HG02840 (cell line): ENCODE measurements around the gene BACH2.

Experiments used
- ATAC-seq: cut with Tn5 transposase; IDR thresholded peaks from one replicate; pipeline ENCODE4 v1.9.1; 2021; ENCODE audit warnings: mild to moderate bottlenecking, moderate library complexity, moderate number of reproducible peaks; ENCODE audit not compliant: unreplicated experiment, low FRiP score

Gene BACH2

DNA sequence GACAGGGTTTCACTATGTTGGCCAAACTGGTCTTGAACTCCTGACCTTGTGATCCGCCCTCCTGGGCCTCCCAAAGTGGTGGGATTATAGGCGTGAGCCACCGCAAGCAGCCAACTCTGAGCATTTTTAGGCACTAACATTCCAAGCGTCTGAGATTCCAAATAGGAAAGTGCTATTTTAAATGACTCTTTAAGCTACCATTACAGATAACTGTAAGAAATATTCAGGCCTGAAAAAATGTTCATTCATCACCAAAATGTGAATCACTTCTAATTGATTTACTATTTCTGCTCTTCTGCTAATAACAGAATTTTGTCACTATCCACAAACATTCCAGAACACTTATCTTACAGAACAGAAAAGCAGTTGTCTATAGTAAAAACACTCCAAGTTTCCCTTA is 106.5 kb downstream of the BACH2 start:
- no peak for ATAC-seq

- no peak for ATAC-seq
These were observed 109.1 kb downstream of the BACH2 start for GRCh38 chr6:90187437-90188121.

DNA sequence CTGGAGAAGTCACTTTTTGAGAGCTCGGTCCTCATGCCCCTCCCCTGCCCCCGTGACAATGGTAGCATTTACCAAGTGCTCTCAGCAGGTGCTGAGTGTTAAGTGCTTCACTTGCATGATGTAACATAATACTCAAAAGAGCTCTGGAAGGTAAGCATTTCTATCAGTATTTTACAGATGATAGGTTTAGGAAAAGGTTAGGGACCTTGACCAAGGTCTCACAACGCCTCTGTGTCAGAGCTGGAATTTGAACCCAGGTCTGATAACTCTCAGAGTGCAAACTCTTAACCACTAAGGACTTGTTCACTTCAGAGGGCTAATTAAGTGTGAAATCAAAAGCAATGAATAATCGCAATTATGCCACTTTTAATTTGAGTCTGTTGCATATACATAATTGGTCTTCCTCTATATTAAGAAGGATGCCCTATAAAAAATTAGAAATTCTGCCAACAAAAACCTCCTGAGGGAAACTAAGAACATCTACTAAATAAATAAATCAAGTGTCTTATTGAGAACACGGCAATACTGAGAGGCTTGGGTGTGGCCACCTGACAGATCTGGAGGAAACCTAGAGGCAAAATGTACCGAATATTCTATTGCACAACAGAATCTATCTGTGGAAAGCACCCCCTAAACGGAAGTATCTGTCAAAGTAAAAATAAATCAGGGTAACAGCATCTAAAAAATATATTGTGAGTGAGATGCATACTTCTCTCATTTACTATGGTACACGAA is 109.8 kb downstream of the BACH2 start:
- ATAC-seq, result no peak

- ATAC-seq, result no peak
These were observed 110.6 kb downstream of the BACH2 start for GRCh38 chr6:90186026-90186425.

- ATAC-seq, result no peak
These were observed 112.0 kb downstream of the BACH2 start for GRCh38 chr6:90184334-90185298.

DNA sequence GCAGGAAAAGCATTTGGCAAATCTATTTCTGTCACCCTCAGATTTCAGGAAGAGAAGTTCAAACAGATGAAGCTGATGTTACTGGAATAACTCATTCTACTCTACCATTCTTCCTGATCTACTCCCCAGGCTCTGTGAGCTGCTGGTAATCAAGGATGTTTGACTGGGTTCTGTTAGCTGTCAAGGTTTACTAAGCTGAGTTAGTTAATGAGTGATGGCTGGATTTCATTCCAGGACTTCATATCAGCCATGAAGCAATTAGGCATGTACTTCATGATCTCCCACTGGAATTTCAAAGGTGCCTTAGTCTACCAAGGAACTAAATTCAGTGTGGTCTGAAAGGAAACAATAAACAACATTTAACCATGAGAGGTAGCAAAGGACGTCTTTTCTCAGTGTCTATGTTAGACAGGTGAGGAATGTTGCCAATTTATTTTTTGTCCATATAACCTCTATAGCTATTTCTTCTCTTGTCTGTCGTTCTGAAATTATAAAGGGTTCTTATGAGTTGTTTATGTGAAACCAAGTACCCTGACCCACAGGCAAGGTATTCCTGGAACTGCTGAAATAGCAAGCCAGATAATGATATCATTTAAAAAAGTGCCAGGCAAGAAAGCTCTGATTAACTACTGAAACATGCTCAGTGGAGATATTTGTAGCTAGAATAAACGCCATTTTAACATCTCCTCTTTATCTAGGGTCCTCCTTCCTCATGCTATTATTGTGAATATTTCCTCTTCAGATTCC is 112.9 kb downstream of the BACH2 start:
- no peak for ATAC-seq

DNA sequence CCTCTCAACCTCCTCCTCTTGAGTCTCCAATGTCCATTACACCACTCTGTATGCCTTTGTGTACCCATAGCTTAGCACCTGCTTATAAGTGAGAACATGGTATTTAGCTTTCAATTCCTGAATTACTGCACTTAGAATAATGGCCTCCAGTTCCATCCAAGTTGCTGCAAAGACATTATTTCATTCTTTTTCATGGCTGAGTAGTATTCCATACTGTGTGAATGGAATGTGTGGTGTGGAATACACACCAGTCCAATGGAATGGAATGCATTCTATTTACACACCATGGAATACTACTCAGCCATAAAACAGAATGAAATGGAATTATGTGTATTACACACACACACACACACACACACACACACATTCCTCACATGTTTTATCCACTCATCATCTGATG is 116.1 kb downstream of the BACH2 start:
- ATAC-seq, result no peak

DNA sequence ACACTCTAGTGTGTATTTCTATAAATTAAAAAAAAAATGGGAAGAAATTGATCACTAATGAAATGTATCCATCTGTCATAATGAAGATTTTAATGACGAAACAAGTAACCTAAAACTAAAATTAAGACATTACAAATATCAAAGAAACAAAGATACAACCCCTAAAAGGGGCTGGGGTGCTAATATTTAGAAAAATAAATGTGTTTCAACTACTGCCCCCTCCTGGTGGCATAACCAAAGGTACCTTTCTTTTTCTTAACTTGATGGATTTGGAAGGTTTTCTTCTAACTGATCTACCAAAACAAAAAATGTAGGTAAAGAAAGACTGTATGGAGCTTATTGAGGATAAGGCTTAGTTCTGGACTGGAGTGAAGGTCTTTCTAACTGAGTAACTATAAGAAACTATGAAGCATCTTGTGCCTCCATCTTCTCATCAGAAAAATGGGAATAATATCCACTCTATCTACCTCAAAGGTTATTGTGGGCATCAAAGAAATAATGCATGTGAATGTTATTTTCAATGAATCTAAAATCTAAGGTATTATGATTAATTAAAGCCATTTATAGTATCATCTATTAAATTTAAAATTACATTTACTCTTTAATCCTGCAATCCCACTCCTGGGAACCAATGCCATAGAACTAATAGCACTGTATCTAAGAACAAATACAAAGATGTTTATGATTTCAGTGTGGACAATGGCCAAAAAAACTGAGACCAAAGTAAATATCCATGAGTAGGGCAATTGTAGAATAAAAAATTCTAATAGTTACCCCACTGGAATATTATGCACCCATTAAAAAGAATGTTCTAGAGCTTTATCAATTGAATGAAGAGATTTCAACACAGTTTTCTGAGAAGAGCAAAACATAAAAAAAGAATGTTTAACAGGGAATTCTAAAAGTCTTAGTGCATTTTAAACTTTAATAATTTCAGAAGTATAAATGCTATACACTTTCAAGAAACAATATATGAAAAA is 117.2 kb downstream of the BACH2 start:
- ATAC-seq, result no peak

DNA sequence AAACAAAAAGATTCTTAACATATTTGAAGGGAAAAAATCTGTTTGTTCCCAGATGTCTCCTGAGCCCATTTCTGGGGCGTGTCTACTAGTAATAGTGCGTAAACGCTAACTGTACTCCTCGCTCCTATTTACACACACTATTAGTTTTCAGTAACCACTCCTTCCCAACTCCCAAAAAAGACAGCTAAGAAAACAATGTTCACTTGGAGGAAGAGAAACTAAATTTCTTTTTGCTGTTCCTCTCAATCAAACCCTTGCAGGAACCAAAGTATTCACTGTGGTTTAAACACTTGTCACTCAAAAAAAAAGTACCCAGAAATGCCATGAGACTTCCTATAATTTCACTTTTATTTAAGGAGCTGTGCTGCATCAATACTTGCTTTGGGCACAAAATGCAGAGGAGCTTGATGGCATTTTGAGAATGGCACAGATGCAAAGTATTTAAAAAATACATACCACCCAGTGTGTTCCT is 118.2 kb downstream of the BACH2 start:
- ATAC-seq, result no peak

DNA sequence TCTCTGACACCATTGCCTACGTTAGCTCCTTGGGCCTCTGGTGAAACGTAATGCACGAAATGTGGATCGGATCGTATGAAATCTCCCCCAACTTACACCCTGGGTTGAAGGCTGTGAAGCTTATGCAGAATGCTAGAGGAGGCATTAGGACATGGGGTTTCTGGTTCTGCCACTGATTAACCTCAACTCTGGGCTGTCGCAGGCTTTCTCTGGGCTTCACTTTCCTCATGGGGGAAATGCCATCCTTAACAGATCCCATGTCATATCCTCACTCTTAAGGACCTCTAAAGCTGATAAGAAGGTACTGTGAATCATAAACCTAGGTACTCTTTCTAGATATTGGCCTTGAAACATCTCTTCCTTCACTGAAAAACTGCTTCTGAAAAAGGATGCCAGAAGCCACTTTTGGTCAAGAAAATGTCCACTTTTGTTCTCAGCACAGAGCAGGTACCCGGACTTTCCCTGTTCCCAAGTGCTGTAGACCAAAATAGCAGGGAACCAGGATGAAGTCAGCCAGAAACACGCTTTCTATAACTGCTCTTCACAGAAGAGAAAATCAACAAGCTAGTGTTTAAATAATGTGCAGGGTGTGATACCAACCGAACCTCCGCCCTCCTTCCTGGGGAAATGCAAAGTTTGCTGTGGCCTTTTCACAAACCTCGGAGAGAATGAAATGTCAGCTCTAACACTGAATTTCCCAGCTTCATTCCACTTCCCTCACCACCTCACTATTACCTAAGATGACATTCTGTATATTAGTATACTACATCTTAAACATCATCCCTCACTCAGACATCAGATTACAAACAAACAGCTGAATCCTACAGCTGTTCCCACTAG is 118.9 kb downstream of the BACH2 start:
- no peak for ATAC-seq

DNA sequence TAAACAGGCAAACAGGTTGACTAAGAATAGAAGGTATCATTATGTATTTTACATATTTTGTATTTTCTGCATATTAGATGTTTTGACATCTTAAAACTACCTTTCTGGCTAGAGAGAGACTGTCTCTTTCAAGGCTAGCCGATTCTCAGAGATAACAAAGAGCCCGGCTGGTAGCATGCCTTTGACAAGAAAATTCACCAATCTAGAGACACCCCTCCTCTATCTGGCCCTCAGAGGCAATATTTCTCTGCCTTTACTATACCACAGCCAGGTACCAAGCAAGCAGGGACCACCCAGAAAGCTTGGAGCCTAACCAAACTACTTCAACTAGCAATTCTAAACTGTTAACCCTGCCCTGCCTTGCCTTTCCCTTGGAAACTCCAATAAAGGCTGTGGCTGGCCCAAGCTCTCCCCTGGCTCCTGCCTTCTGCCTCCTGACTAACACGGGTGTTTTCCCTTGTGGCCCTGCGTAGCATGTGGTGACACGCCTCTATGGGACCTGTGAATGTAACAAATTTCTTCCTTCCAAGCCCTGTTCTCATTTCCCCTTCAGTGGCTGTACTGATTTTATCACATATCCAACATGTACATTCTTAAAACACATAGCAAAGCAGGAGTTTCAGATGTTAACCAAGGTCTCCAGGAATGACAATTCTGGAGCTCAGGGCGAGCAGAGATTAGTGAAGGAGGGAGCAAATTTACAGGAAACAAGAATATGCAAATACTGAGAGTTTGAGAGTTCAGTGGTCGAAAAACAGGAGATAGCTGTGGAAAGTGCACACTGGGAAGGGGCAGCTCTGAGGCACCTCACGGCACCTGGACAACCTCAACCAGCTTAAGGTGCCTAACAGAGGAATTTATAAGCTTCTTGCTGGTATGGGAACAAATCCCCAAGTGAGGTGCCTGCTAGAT is 120.8 kb downstream of the BACH2 start:
- peak; percentile 51 for ATAC-seq

DNA sequence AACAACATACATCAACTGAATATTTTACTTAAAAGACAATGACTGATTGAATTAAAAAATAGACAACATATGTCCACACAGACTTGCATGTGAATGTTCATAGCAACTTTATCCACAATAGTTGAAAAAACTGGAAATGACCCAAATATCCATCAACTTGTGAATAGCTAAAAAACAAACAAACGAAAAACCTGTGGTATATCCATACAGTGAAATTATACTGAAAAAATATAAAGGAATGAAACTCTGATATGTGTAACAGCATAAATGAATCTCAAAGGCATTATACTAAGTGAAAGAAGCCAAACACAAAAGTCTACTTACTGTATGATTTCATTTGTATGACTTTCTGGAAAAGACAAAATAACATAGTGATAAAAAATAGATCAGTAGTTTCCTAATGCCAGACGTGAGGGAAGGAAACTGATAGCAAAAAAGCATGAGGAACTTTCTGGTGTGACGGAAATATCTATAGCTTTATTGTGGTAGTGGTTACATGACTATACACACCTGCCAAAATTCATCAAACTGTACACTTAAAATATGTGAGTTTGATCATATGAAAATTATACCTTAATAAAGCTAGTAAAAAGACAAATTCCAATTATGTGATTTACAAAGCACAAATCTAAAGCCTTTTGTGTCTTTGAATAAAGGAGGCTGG is 123.2 kb downstream of the BACH2 start:
- no peak for ATAC-seq

DNA sequence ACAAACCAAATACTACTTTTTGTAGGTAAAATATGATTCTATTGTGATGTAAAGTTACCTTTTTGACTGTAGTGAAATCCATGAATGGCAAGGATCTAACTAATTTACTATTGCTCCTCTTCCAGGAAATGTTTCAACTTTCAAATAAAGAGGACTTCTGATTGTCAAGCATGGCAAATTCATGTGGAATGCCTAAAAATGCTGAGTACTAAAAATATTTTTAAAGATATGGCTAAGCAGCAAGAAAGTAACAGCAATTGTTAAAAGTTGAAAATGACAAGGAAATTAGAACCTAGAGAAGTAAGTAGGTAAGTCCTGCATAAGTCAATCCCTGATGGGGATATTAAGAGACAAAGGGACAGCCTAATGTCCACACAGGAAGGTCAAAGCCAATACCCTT is 126.0 kb downstream of the BACH2 start:
- no peak for ATAC-seq

GRCh38 chr6:90169374-90169773 is 127.3 kb downstream of the BACH2 start:
- no peak for ATAC-seq

DNA sequence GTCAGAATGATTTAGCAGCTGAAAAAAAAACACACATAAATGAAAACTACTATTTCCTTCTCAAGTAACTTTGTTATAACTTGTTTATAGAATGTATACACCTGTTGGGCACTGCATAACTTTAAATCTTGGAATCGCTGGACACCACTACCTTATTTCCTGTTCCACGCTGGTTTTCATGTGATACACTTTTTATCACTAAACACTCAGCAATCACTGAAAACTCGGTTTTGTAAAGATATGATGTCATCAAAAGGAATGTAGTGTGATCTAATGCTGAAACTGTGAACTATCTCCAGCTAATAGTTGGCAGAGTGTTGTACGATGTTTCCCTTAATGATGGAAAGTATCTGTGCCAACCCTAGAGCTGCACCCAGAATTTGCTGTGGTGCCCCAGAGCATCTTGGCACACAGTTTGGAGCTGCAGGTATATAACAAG is 127.9 kb downstream of the BACH2 start:
- ATAC-seq, result no peak

DNA sequence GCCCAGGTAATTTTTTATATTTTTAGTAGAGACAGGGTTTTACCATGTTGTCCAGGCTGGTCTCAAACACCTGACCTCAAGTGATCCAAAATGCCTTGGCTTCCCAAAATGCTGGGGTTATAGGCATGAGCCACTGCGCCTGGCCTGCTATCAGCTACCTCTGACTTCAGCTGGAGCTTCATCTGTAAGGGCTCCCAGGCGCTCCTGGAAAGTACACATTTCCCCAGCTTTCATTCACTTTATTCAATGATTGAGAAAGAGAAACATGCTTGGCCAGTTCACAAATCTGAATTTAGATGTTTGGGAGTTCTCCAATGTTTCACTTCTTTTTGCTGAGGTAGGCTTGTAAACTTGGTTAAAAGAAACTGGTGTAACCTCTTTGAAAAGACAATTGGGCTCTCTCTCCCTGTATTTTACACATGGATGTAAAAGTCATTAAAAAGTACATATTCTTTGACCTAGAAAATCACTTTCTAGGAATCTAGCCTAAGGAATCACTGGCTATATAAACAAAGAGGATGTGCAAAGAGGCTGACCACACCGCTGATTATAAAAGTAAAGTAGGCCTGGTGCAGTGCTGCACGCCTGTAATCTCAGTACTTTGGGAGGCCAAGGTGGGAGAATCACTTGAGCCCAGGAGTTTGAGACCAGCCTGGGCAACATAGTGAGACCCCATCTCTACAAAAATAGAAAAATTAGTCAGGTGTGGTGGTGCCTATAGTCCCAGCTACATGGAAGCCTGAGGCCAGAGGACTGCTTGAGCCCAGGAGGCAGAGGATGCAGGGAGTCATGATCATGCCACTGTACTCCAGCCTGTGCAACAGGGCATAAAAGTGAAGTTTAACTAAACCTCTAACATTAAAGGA is 128.9 kb downstream of the BACH2 start:
- no peak for ATAC-seq
